NT2/D1 (cell line): ENCODE measurements around the gene FER.
"Not testable (repeated sequence)": the region's sequence is repeated elsewhere in the genome, so short reads cannot be mapped to it uniquely, and the experiment has no call there.

Experiments
- DNase-seq: peaks from one replicate; pipeline ENCODE4 v3.0.0-alpha.2; 2011; ENCODE audit warnings: low read depth, low spot score
- H3K27me3 ChIP-seq: 2 replicates; pipeline ENCODE4 v1.6.0; 2011; ENCODE audit warnings: mild to moderate bottlenecking; ENCODE audit not compliant: insufficient read length, insufficient read depth
- H3K36me3 ChIP-seq: 2 replicates; pipeline ENCODE4 v1.6.1; 2011; ENCODE audit warnings: mild to moderate bottlenecking, low read length, mixed read lengths; ENCODE audit not compliant: insufficient read depth, insufficient read length
- H3K4me1 ChIP-seq: 2 replicates; pipeline ENCODE4 v1.5.1; 2011; ENCODE audit not compliant: insufficient read depth, insufficient read length
- H3K4me3 ChIP-seq: 2 replicates; pipeline ENCODE4 v1.5.1; 2011; ENCODE audit warnings: low read depth; ENCODE audit not compliant: insufficient read length
- H3K9ac ChIP-seq: 2 replicates; pipeline ENCODE4 v1.6.0; 2011; ENCODE audit warnings: low read depth; ENCODE audit not compliant: insufficient read length
- H3K9me3 ChIP-seq: 2 replicates; pipeline ENCODE4 v1.5.1; 2011; ENCODE audit warnings: mild to moderate bottlenecking, low read length; ENCODE audit not compliant: insufficient read depth
- SUZ12 ChIP-seq: IDR thresholded peaks from 2 replicates; pipeline ENCODE4 v1.6.1; 2011; ENCODE audit not compliant: insufficient read length, insufficient read depth; ENCODE audit errors: extremely low read depth
- YY1 ChIP-seq: IDR thresholded peaks from 2 replicates; pipeline ENCODE4 v1.6.1; 2011; ENCODE audit not compliant: insufficient read length, insufficient read depth
- ZNF274 ChIP-seq: IDR thresholded peaks from 2 replicates; pipeline ENCODE4 v1.6.1; 2011; ENCODE audit warnings: mild to moderate bottlenecking, low read depth, low read length

FER gene

DNA sequence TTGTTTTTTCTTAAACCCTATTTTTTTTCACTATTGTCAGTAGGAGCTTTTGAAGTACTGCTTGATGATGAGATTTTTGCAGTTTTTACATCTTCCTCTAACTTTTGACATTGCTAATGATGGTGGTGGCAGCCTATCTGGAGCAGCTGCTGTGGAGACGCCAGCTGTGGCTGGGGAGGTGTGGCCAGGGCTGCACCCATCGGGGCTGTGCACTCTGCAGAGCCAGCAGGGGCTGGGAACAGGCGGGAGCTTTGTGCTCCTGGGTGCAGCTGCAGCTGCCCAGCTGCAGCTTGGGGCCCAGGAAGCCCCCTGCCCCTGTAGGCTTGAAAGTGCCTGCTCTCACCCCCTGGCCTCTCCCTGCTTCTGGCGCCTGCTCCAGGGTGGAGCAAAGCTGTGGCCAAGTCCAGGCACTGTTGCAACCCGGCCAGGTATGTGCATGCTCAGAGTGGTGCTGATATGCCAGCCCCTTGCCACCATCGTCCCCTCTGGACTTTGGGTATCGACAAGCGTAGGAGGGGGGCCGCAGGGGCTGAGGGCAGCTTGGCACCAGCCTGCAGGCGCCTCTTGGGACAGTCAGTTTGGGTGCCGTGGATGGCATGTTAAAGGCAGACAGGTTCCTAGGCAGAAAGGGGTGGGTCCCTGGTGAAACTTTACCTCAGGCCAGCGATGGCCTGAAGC is 39.2 kb downstream of the FER start:
- Histone ChIP-seq H3K36me3 (no peaks in the 10 kb centered on the region), H3K27me3 (no peaks in the 10 kb centered on the region), H3K9ac (no peak overlapping the region), H3K9me3 (peaks cover 19% of the 10 kb centered on the region; the same call in 1 of the 2 replicates), H3K4me3 (no peak overlapping the region), H3K4me1 (no peaks in the 10 kb centered on the region)
- no peak for DNase-seq
- TF ChIP-seq ZNF274 (no peak), SUZ12 (no peak), YY1 (no peak)

DNA sequence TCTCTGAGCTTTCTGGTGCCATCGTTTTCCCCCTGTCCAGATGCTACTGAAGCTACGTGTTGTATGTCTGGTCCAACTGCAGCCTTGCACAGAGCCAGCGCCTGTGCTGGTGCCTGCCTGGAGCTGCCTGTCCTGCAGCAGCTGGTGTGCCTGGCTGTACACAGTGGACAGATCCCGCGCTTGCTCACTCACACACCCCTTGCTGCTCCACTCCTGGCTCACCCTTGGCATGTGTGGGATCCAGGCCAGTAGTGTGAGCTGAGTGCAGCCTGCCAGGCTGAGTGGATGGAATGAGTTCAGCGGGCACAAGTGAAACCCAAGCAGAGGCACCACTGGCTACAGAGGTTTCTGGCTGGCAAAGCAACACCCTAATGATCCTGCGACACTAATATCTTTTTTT is 40.4 kb downstream of the FER start:
- Histone ChIP-seq H3K9ac (no peak overlapping the region), H3K27me3 (no peaks in the 10 kb centered on the region), H3K9me3 (peaks cover 19% of the 10 kb centered on the region; the same call in 1 of the 2 replicates), H3K4me3 (no peak overlapping the region), H3K4me1 (no peaks in the 10 kb centered on the region), H3K36me3 (no peaks in the 10 kb centered on the region)
- no peak for DNase-seq
- TF ChIP-seq SUZ12 (no peak), YY1 (no peak)

DNA sequence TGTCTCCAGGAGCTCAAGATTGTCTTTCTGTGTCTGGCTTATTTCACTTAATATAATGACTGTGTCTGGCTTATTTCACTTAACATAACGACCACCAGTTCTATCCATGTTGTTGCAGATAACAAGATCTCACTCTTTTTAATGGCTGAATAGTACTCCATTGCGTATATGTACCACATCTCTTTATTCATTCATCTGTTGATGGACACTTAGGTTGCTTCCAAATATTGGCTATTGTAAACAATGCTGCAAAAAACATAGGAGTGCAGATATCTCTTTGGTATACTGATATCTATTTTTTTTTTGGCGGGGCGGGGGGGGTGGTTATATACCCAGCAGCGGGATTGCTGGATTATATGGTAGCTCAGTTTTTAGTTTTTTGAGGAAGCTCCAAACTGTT is 45.5 kb downstream of the FER start:
- H3K9me3 ChIP-seq: no peaks in the 10 kb centered on the region
- DNase-seq: no peak
- H3K9ac ChIP-seq: no peak overlapping the region
- no peaks in the 10 kb centered on the region for H3K27me3 ChIP-seq
- no peaks in the 10 kb centered on the region for H3K36me3 ChIP-seq
- H3K4me3 ChIP-seq: no peak overlapping the region
- no peak for TF ChIP-seq YY1
- TF ChIP-seq SUZ12: no peak
- no peak for TF ChIP-seq ZNF274
- no peaks in the 10 kb centered on the region for H3K4me1 ChIP-seq

DNA sequence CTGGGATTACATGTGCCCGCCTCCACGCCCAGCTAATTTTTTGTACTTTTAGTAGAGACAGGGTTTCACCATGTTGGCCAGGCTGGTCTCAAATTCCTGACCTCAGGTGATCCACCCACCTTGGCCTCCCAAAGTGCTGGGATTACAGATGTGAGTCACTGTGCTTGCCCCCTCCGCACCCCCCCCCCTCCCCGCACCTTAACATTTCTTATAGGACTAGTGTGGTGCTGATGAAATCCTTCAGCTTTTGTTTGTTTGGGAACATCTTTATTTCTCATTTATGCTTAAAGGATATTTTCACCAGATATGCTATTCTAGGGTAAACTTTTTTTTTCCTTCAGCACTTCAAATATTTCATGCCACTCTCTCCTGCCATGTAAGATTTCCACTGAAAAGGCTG is 46.7 kb downstream of the FER start:
- H3K4me1 ChIP-seq, H3K4me3 ChIP-seq, H3K9me3 ChIP-seq, H3K9ac ChIP-seq, H3K36me3 ChIP-seq, H3K27me3 ChIP-seq, DNase-seq: not testable (repeated sequence)

DNA sequence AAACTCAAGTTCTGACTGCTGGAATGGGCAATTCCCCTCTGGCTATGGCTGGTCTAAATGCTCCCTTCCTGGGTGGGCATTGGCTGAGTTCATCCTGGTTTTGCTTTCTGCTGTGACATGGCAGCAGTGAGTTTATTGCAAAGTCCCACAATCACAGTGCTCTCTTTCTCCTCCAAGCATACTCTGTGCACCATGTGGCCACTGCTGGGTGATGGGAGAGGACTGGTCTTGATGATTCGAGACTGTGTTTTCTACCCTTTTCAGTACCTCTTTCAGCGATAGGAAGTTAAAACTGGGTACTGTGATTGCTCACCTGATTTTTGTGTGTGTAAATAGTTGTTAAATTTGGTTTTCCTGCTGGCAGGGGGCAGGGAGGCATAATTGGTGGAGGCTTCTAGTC is 49.7 kb downstream of the FER start:
- H3K27me3 ChIP-seq: no peaks in the 10 kb centered on the region
- H3K9ac ChIP-seq: no peak overlapping the region
- TF ChIP-seq SUZ12 (no peak), ZNF274 (no peak), YY1 (no peak)
- no peaks in the 10 kb centered on the region for H3K9me3 ChIP-seq
- no peak overlapping the region for H3K4me3 ChIP-seq
- no peaks in the 10 kb centered on the region for H3K36me3 ChIP-seq
- H3K4me1 ChIP-seq: no peaks in the 10 kb centered on the region
- DNase-seq: no peak

DNA sequence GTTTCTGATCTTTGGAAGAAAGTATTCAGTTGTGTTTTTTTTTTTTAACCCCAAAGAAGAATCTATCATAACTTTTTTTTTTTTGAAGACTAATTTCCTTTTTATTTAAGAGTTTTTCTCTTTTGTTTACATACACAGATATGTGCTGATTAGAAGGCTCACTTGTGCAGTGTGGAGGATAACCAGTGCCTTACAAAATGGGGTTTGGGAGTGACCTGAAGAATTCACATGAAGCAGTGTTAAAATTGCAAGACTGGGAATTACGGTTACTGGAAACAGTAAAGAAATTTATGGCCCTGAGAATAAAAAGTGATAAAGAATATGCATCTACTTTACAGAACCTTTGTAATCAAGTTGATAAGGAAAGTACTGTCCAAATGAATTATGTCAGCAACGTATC is 50.3 kb downstream of the FER start:
- DNase-seq: no peak
- Histone ChIP-seq H3K9me3 (no peaks in the 10 kb centered on the region), H3K36me3 (no peaks in the 10 kb centered on the region), H3K4me3 (no peak overlapping the region), H3K9ac (no peak overlapping the region), H3K4me1 (no peaks in the 10 kb centered on the region), H3K27me3 (no peaks in the 10 kb centered on the region)
- TF ChIP-seq SUZ12 (no peak), YY1 (no peak), ZNF274 (no peak)

DNA sequence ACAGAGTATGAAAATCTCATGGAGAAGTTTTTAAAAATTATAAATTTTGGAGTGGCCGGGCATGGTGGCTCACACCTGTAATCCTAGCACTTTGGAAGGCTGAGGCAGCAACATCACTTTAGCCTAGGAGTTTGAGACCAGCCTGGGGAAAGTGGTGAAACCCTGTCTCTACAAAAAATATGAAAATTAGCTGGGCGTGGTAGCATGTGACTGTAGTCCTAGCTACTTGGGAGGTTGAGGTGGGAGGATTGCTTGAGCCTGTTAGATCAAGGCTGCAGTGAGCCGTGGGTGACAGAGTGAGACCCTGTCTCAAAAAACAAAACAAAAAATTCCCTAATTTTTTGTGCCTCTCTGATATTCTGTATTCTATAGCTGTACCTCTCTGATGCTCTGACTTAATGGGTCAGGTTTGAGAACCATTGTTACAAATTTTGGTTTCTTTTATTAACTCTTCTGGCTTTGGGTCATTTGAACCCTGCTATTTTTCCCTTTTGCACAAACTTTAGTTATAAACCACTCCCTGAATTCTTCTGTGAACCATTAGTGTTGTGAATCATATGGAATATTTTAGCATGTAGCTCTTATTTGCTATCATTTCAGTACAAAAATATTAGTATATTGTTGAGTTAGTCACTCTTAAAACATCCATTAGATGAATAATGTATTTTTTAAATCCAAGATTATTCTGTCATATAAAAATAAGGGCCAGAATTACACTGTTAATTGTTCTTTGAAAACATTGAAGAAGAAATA is 51.0 kb downstream of the FER start:
- Histone ChIP-seq H3K4me1 (no peaks in the 10 kb centered on the region), H3K36me3 (no peaks in the 10 kb centered on the region), H3K27me3 (no peaks in the 10 kb centered on the region), H3K4me3 (no peak overlapping the region), H3K9ac (no peak overlapping the region), H3K9me3 (no peaks in the 10 kb centered on the region)
- no peak for DNase-seq
- no peak for TF ChIP-seq ZNF274
- TF ChIP-seq SUZ12: no peak
- TF ChIP-seq YY1: no peak

DNA sequence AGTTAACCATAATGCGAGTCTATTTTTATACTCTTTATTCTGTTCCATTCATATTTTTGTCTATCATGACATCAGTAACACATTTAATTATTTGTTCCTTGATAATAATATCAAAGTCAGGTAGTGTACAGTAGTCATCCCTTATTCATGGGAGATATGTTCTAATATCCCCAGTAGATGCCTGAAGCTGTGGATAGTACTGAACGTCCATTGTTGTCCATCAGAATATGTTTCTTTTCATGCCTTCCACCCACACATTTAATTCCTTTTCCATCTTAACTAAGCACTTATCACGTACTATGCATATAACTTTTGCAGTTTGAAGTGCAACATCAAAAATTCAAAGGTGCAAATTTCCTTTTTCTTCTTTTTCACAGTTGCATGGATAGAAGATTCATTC is 53.6 kb downstream of the FER start:
- 0 out of 2 replicates have a peak, but pooled peaks cover 7% of the 10 kb centered on the region for H3K9me3 ChIP-seq
- H3K36me3 ChIP-seq: no peaks in the 10 kb centered on the region
- DNase-seq: no peak
- no peak overlapping the region for H3K9ac ChIP-seq
- H3K4me1 ChIP-seq: no peaks in the 10 kb centered on the region
- TF ChIP-seq SUZ12 (no peak), YY1 (no peak), ZNF274 (no peak)
- no peaks in the 10 kb centered on the region for H3K27me3 ChIP-seq
- no peak overlapping the region for H3K4me3 ChIP-seq
